Measurements from ENCODE around the gene SLC30A3. TPM values are rescaled to one million over a fixed set of nuclear protein-coding genes. Genes with fewer than 3 reads are reported as not detected.

Gene SLC30A3
- total and polyA plus RNA-seq, 2 of the 4 experiments (the other 2 are of a cell fraction) = 0.15 TPM; not detected in 1

GRCh38 chr2:27236626-27237025, 26.2 kb downstream of the SLC30A3 start:
- H2AK5ac ChIP-seq (ENCODE audit: low read depth, low read length) = no peak overlapping the region
- H3K14ac ChIP-seq (replicated peaks; ENCODE audit: low read depth, low read length) = no peak overlapping the region
- H4K8ac ChIP-seq (ENCODE audit: low read depth in 2 of 2, low read length in 2 of 2) = no peak overlapping the region
- BruUV-seq (replicated peaks) = no TSS peak
- no peak overlapping the region for H3K27ac ChIP-seq (ENCODE audit: insufficient read depth, low read length)
- H3K4me1 ChIP-seq (ENCODE audit: control insufficient read depth, insufficient read depth, low read length) = no peaks in the 10 kb centered on the region
- no peak overlapping the region for H2AK9ac ChIP-seq (replicated peaks; ENCODE audit: low read depth, low read length, poor library complexity)
- H3K79me1 ChIP-seq (ENCODE audit: low read depth in 1 of 2, low read length in 2 of 2) = no peaks in the 10 kb centered on the region; a peak in 1 of 4 replicates
- H3K4me3 ChIP-seq (ENCODE audit: insufficient read depth, low read depth, low read length) = no peak overlapping the region
- H2BK5ac ChIP-seq (ENCODE audit: low read depth, low read length, poor library complexity, severe bottlenecking) = no peak overlapping the region
- ATAC-seq (ENCODE audit: low read depth) (no peak), DNase-seq (no peak)
- no peak overlapping the region for H2AFZ ChIP-seq (replicated peaks; ENCODE audit: low read length, poor library complexity)
- ChIA-PET CTCF (no interaction called here), POLR2A (ENCODE audit: unreplicated experiment) (no interaction called here)
- H3K23ac ChIP-seq (ENCODE audit: low read depth, low read length) = no peak overlapping the region
- H3K9ac ChIP-seq (ENCODE audit: low read depth, low read length) = no peak overlapping the region
- no peaks in the 10 kb centered on the region for H3K27me3 ChIP-seq (ENCODE audit: control insufficient read depth, insufficient read depth, low read length)
- H3K4me2 ChIP-seq (ENCODE audit: low read depth, low read length) = no peak overlapping the region
- H3K9me3 ChIP-seq (ENCODE audit: control insufficient read depth, insufficient read depth, low read length) = no peaks in the 10 kb centered on the region
- H4K91ac ChIP-seq (ENCODE audit: insufficient read depth, low read depth, low read length) = no peak overlapping the region
- H2BK15ac ChIP-seq (ENCODE audit: low read depth, low read length) = no peak overlapping the region
- no peak overlapping the region for H2BK20ac ChIP-seq (ENCODE audit: low read depth, low read length)
- H2BK120ac ChIP-seq (ENCODE audit: low read depth, low read length) = no peak overlapping the region
- H3K9me1 ChIP-seq (ENCODE audit: insufficient read depth, low read length) = no peaks in the 10 kb centered on the region; the same call in 1 of the 2 replicates
- no peak overlapping the region for H3K4ac ChIP-seq (ENCODE audit: low read depth, low read length)
- no peak overlapping the region for H3K56ac ChIP-seq (ENCODE audit: extremely low read depth, insufficient read depth, low read length)
- no peak for TF ChIP-seq NFE2L2 (IDR thresholded peaks at IDR 0.05; ENCODE audit: low read depth, low read length)
- TF ChIP-seq MAFK (IDR thresholded peaks at IDR 0.05; ENCODE audit: low read depth, low read length) = no peak
- TF ChIP-seq ELK1 (IDR thresholded peaks at IDR 0.05; ENCODE audit: borderline replicate concordance, low read depth, low read length) = no peak
- no peak for TF ChIP-seq POLR2A (IDR thresholded peaks at IDR 0.05; ENCODE audit: low read depth, low read length)
- TF ChIP-seq CEBPB (IDR thresholded peaks at IDR 0.05; ENCODE audit: low read depth, low read length) = no peak
- no peak for TF ChIP-seq MXI1 (IDR thresholded peaks at IDR 0.05; ENCODE audit: borderline replicate concordance, low read depth, low read length)
- TF ChIP-seq RFX5 (IDR thresholded peaks at IDR 0.05; ENCODE audit: low read depth, low read length) = no peak
- TF ChIP-seq FOS (IDR thresholded peaks at IDR 0.05; ENCODE audit: low read depth, low read length) = no peak
- TF ChIP-seq BHLHE40 (IDR thresholded peaks at IDR 0.05; ENCODE audit: low read depth, low read length) = no peak
- TF ChIP-seq SMC3 (IDR thresholded peaks at IDR 0.05; ENCODE audit: low read depth, low read length) = no peak
- dilution Hi-C loops (cut with HindIII; ENCODE audit: low sequenced_read_pairs, unreplicated experiment) = no loop called here
- no peak overlapping the region for H3K18ac ChIP-seq (ENCODE audit: low read depth, low read length)
- no peaks in the 10 kb centered on the region; the same call in 1 of the 2 replicates for H4K20me1 ChIP-seq (ENCODE audit: insufficient read depth, low read length)
- no CpG with 5 or more reads among the region's 3 CpGs for WGBS, 2 experiments (ENCODE audit: extremely low coverage in 2 of 2, insufficient read length in 1 of 2)
- intact Hi-C loops (cut with micrococcal nuclease) = no loop called here
- no peak overlapping the region for H4K5ac ChIP-seq (ENCODE audit: low read depth, low read length)
- H3K36me3 ChIP-seq (ENCODE audit: control insufficient read depth, insufficient read depth, low read length) = peaks cover 89% of the 10 kb centered on the region
- in situ Hi-C loops (cut with MboI; ENCODE audit: low sequenced_read_pairs) = no loop called here

Data from IMR-90 (cell line).